ENCODE measurements around the gene SLC26A11. TPM values are rescaled to one million over a fixed set of nuclear protein-coding genes. Genes with fewer than 3 reads are reported as not detected.

Gene SLC26A11
- total RNA-seq, 1 experiment from 2014 or later = 37.1 TPM

DNA sequence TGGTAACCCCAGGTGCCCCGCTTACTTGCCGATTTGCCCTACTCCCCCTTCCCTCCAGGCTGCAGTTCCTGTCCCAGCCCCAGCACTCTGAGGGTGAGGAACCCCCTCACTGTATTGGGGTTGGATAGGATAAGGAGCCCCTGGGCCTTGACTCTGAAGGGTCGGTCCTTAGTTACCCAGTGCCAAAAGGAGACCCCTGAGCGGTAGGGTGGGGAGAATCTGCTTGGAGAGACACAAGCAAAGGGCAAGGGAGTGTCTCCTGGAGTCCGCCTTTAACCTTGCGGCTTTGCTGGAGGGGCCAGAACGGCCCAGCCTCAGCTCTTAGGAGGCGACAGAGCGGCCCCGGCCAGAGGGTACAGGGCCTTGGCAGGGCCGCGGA is 37.4 kb upstream of the SLC26A11 start:
- H3K9me3 ChIP-seq = no peaks in the 10 kb centered on the region
- Mint-ChIP-seq H3K4me1 (ENCODE audit: low read depth, unreplicated experiment) (no peaks in the 10 kb centered on the region), H3K4me3 (ENCODE audit: unreplicated experiment) (no peak overlapping the region), H3K9me3 (ENCODE audit: unreplicated experiment) (no peaks in the 10 kb centered on the region), H3K27me3 (ENCODE audit: insufficient read depth, unreplicated experiment) (no peaks in the 10 kb centered on the region), H3K27ac (ENCODE audit: unreplicated experiment) (no peak overlapping the region), H3K36me3 (ENCODE audit: insufficient read depth, unreplicated experiment) (no peaks in the 10 kb centered on the region)
- no peaks in the 10 kb centered on the region for H3K36me3 ChIP-seq (ENCODE audit: control insufficient read depth, insufficient read depth, low read length)
- no peak for DNase-seq
- no peaks in the 10 kb centered on the region for H3K27me3 ChIP-seq (replicated peaks; ENCODE audit: control insufficient read depth, insufficient read depth, low read length)
- no peaks in the 10 kb centered on the region for H3K4me1 ChIP-seq
- intact Hi-C loops (cut with micrococcal nuclease; ENCODE audit: unreplicated experiment) = no loop called here
- ChIA-PET POLR2A (no interaction called here), CTCF (interaction anchor here (1.1 kb wide), 1 partner anchor 13 kb away, joined by 3 read pairs; no protein-coding TSS in a partner anchor)
- no peak overlapping the region for H3K4me3 ChIP-seq (ENCODE audit: low read depth, low read length)
- TF ChIP-seq, protein P1, sequence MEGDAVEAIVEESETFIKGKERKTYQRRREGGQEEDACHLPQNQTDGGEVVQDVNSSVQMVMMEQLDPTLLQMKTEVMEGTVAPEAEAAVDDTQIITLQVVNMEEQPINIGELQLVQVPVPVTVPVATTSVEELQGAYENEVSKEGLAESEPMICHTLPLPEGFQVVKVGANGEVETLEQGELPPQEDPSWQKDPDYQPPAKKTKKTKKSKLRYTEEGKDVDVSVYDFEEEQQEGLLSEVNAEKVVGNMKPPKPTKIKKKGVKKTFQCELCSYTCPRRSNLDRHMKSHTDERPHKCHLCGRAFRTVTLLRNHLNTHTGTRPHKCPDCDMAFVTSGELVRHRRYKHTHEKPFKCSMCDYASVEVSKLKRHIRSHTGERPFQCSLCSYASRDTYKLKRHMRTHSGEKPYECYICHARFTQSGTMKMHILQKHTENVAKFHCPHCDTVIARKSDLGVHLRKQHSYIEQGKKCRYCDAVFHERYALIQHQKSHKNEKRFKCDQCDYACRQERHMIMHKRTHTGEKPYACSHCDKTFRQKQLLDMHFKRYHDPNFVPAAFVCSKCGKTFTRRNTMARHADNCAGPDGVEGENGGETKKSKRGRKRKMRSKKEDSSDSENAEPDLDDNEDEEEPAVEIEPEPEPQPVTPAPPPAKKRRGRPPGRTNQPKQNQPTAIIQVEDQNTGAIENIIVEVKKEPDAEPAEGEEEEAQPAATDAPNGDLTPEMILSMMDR (IDR thresholded peaks at IDR 0.05; ENCODE audit: insufficient read depth in 1 of 2, low read depth in 1 of 2, low read length in 1 of 2, severe bottlenecking in 1 of 2, unreplicated experiment in 1 of 2) = no peak
- no TSS peak for BruUV-seq (replicated peaks)

GRCh38 chr17:80183581-80184422 is 36.4 kb upstream of the SLC26A11 start:
- no peak overlapping the region for H3K4me3 ChIP-seq (ENCODE audit: low read depth, low read length)
- no peaks in the 10 kb centered on the region for H3K9me3 ChIP-seq
- no peaks in the 10 kb centered on the region for H3K36me3 ChIP-seq (ENCODE audit: control insufficient read depth, insufficient read depth, low read length)
- intact Hi-C loops (cut with micrococcal nuclease; ENCODE audit: unreplicated experiment) = no loop called here
- TF ChIP-seq, protein P1 (IDR thresholded peaks at IDR 0.05; ENCODE audit: insufficient read depth in 1 of 2, low read depth in 1 of 2, low read length in 1 of 2, severe bottlenecking in 1 of 2, unreplicated experiment in 1 of 2) = no peak
- Mint-ChIP-seq H3K4me1 (ENCODE audit: low read depth, unreplicated experiment) (no peaks in the 10 kb centered on the region), H3K27ac (ENCODE audit: unreplicated experiment) (no peak overlapping the region), H3K4me3 (ENCODE audit: unreplicated experiment) (no peak overlapping the region), H3K36me3 (ENCODE audit: insufficient read depth, unreplicated experiment) (no peaks in the 10 kb centered on the region), H3K9me3 (ENCODE audit: unreplicated experiment) (no peaks in the 10 kb centered on the region), H3K27me3 (ENCODE audit: insufficient read depth, unreplicated experiment) (no peaks in the 10 kb centered on the region)
- no TSS peak for BruUV-seq (replicated peaks)
- ChIA-PET POLR2A (interaction anchor here (0.6 kb wide), 1 partner anchor 15 kb away, joined by 8 read pairs; no protein-coding TSS in a partner anchor), CTCF (interaction anchor here (0.5 to 1.1 kb wide), 3 partner anchors 12 to 91 kb away, joined by 3 to 4 read pairs (median 3); no protein-coding TSS in a partner anchor)
- DNase-seq = no peak
- no peaks in the 10 kb centered on the region for H3K27me3 ChIP-seq (replicated peaks; ENCODE audit: control insufficient read depth, insufficient read depth, low read length)
- no peaks in the 10 kb centered on the region for H3K4me1 ChIP-seq

GRCh38 chr17:80184423-80184714 is 35.9 kb upstream of the SLC26A11 start:
- ChIA-PET CTCF (interaction anchor here (0.5 to 0.6 kb wide), 2 partner anchors 15 to 92 kb away, joined by 3 to 4 read pairs; no protein-coding TSS in a partner anchor), POLR2A (interaction anchor here (0.6 kb wide), 1 partner anchor 15 kb away, joined by 8 read pairs; no protein-coding TSS in a partner anchor)
- Mint-ChIP-seq H3K9me3 (ENCODE audit: unreplicated experiment) (no peaks in the 10 kb centered on the region), H3K4me1 (ENCODE audit: low read depth, unreplicated experiment) (no peaks in the 10 kb centered on the region), H3K27me3 (ENCODE audit: insufficient read depth, unreplicated experiment) (no peaks in the 10 kb centered on the region), H3K27ac (ENCODE audit: unreplicated experiment) (no peak overlapping the region), H3K36me3 (ENCODE audit: insufficient read depth, unreplicated experiment) (no peaks in the 10 kb centered on the region), H3K4me3 (ENCODE audit: unreplicated experiment) (no peak overlapping the region)
- DNase-seq = no peak
- Histone ChIP-seq H3K4me1 (no peaks in the 10 kb centered on the region), H3K9me3 (no peaks in the 10 kb centered on the region), H3K4me3 (ENCODE audit: low read depth, low read length) (no peak overlapping the region), H3K36me3 (ENCODE audit: control insufficient read depth, insufficient read depth, low read length) (no peaks in the 10 kb centered on the region), H3K27me3 (replicated peaks; ENCODE audit: control insufficient read depth, insufficient read depth, low read length) (no peaks in the 10 kb centered on the region)
- no TSS peak for BruUV-seq (replicated peaks)
- intact Hi-C loops (cut with micrococcal nuclease; ENCODE audit: unreplicated experiment) = no loop called here
- TF ChIP-seq, protein P1 (IDR thresholded peaks at IDR 0.05; ENCODE audit: insufficient read depth in 1 of 2, low read depth in 1 of 2, low read length in 1 of 2, severe bottlenecking in 1 of 2, unreplicated experiment in 1 of 2) = no peak

Measured in Caco-2 (cell line).